WTC11 (cell line): ENCODE results near the gene KLHL33.

ENCODE experiments used
- MXD4 ChIP-seq: fragments of 250-450 bp; sonication (Bioruptor Pico); IDR thresholded peaks from 2 replicates; pipeline ENCODE4 v1.8.0; 2021; ENCODE audit warnings: mild to moderate bottlenecking, moderate library complexity, borderline replicate concordance
- ZBTB21 ChIP-seq: sonication (generic); formaldehyde crosslinking; IDR thresholded peaks from 2 replicates; pipeline ENCODE4 v1.8.1; 2023; ENCODE audit warnings: mild to moderate bottlenecking, missing genetic modification reagents, borderline replicate concordance
- ZNF138 ChIP-seq: sonication (generic); formaldehyde crosslinking; conservative IDR thresholded peaks from 2 replicates; pipeline ENCODE4 v1.8.1; 2022; ENCODE audit warnings: mild to moderate bottlenecking, moderate library complexity, missing genetic modification reagents
- TF ChIP-seq, protein P1 (sequence below): fragments of 200-600 bp; IDR thresholded peaks from 2 replicates; pipeline ENCODE4 v1.8.0; 2022; ENCODE audit warnings: antibody characterized with exemption

DNA sequence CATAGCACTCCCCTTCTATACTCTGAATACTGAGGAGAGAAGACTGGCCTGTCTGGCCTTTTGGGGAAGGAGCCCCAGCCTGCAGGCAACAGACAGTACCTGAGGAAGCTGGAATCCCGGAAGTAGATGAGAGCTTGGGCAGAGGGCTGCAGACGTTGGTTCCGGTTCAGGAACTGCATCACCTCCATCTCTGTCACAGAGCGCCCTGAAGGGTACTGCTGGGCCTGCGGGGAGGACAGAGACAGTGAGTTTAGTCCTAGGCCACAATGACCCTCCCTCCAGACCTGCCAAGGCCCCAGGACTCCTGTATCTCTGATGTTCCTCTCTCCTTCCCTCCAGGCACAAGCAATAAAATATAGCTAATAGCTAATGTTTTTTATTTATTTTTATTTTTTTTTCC lies 51.1 kb downstream of the KLHL33 start:
- TF ChIP-seq, protein P1, sequence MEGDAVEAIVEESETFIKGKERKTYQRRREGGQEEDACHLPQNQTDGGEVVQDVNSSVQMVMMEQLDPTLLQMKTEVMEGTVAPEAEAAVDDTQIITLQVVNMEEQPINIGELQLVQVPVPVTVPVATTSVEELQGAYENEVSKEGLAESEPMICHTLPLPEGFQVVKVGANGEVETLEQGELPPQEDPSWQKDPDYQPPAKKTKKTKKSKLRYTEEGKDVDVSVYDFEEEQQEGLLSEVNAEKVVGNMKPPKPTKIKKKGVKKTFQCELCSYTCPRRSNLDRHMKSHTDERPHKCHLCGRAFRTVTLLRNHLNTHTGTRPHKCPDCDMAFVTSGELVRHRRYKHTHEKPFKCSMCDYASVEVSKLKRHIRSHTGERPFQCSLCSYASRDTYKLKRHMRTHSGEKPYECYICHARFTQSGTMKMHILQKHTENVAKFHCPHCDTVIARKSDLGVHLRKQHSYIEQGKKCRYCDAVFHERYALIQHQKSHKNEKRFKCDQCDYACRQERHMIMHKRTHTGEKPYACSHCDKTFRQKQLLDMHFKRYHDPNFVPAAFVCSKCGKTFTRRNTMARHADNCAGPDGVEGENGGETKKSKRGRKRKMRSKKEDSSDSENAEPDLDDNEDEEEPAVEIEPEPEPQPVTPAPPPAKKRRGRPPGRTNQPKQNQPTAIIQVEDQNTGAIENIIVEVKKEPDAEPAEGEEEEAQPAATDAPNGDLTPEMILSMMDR: no peak
- TF ChIP-seq MXD4 (CRISPR knock-in tag): no peak
- no peak for TF ChIP-seq ZBTB21 (CRISPR knock-in tag)
- TF ChIP-seq ZNF138 (CRISPR knock-in tag): no peak
